Activated CD4-positive, alpha-beta memory T cell treated with anti-CD3 and anti-CD28 coated beads, Interleukin-2, amount 10 ng/mL, durations not matched to agents 7 days and 5 days (primary cell): ENCODE measurements around the gene HAAO. TPM values are rescaled to one million over a fixed set of nuclear protein-coding genes. Genes with fewer than 3 reads are reported as not detected.
A peak's percentile ranks its signal among the peaks of the same experiment; 100 is the strongest.

ENCODE experiments used
- CTCF ChIA-PET: fragments of 350-600 bp; sonication (Branson Sonifier 250); formaldehyde crosslinking; loops from one replicate; lab custom pipeline; 2021; ENCODE audit warnings: antibody characterized with exemption, inconsistent platforms; lab: Charles Lee
- POLR2A ChIA-PET: fragments of 350-600 bp; sonication (Branson Sonifier 250); formaldehyde crosslinking; loops from one replicate; lab custom pipeline; 2021; ENCODE audit warnings: antibody characterized with exemption; lab: Charles Lee
- DNase-seq: peaks from one replicate; pipeline ENCODE4 v3.0.0-alpha.2; 2020
- H3K27ac Mint-ChIP-seq: one replicate; pipeline ENCODE4 v1.8.0; 2021; ENCODE audit warnings: mild to moderate bottlenecking, mixed read lengths
- H3K27me3 Mint-ChIP-seq: one replicate; pipeline ENCODE4 v1.8.0; 2021; ENCODE audit warnings: mixed read lengths
- H3K36me3 Mint-ChIP-seq: one replicate; pipeline ENCODE4 v1.8.0; 2021; ENCODE audit warnings: low read depth, mixed read lengths
- H3K4me1 Mint-ChIP-seq: one replicate; pipeline ENCODE4 v1.8.0; 2021; ENCODE audit warnings: mixed read lengths
- H3K4me3 Mint-ChIP-seq: one replicate; pipeline ENCODE4 v1.8.0; 2021; ENCODE audit warnings: mild to moderate bottlenecking, mixed read lengths
- H3K9me3 Mint-ChIP-seq: one replicate; pipeline ENCODE4 v1.8.0; 2021; ENCODE audit warnings: mixed read lengths
- total RNA-seq, 2 experiments: library from RNA; stranded (reverse); gene quantifications; one replicate each; pipeline ENCODE4 v1.2.3, GENCODE V29; 2021

Gene HAAO
- total RNA-seq, 2 experiments from 2014 or later, result 0.18 to 0.28 TPM

GRCh38 chr2:42810121-42810970, 18.0 kb upstream of the HAAO start:
- POLR2A ChIA-PET, result interaction anchor here (0.6 to 3.8 kb wide), 36 partner anchors 9 to 1552 kb away, joined by 3 to 31 read pairs (median 3); partner anchors contain the start of genes CAMKMT, COX7A2L, HAAO and PLEKHH2
- Mint-ChIP-seq H3K4me1 (peaks cover 18% of the 10 kb centered on the region), H3K27me3 (peaks cover 7% of the 10 kb centered on the region), H3K4me3 (peak overlapping the region; percentile 93), H3K36me3 (peaks cover 5% of the 10 kb centered on the region), H3K27ac (peak overlapping the region; percentile 100), H3K9me3 (peaks cover 6% of the 10 kb centered on the region)
- peak; percentile 96 for DNase-seq
- CTCF ChIA-PET, result interaction anchor here (0.6 to 5.1 kb wide), 18 partner anchors 9 to 1551 kb away, joined by 3 to 34 read pairs (median 4); partner anchors contain the start of genes CAMKMT, HAAO and PREPL

- POLR2A ChIA-PET, result interaction anchor here (0.7 to 3.8 kb wide), 25 partner anchors 9 to 1552 kb away, joined by 3 to 31 read pairs (median 3); partner anchors contain the start of genes CAMKMT, COX7A2L, HAAO and PLEKHH2
- Mint-ChIP-seq H3K27ac (peak overlapping the region; percentile 65), H3K27me3 (peaks cover 10% of the 10 kb centered on the region), H3K9me3 (peaks cover 6% of the 10 kb centered on the region), H3K4me3 (peak overlapping the region; percentile 54), H3K4me1 (peaks cover 18% of the 10 kb centered on the region), H3K36me3 (peaks cover 5% of the 10 kb centered on the region)
- CTCF ChIA-PET, result interaction anchor here (1.0 to 5.1 kb wide), 9 partner anchors 9 to 796 kb away, joined by 3 to 34 read pairs (median 6); no protein-coding TSS in a partner anchor
- DNase-seq, result peak; percentile 75
Observed at GRCh38 chr2:42809819-42810120, 17.4 kb upstream of the HAAO start.

GRCh38 chr2:42809131-42809818, 16.9 kb upstream of the HAAO start:
- peaks cover 6% of the 10 kb centered on the region for H3K9me3 Mint-ChIP-seq
- peaks cover 5% of the 10 kb centered on the region for H3K36me3 Mint-ChIP-seq
- POLR2A ChIA-PET, result interaction anchor here (0.7 to 3.8 kb wide), 9 partner anchors 9 to 1552 kb away, joined by 3 to 31 read pairs (median 3); partner anchors contain the start of genes CAMKMT, HAAO, PLEKHH2 and PREPL
- CTCF ChIA-PET, result interaction anchor here (1.0 to 5.1 kb wide), 6 partner anchors 9 to 796 kb away, joined by 3 to 34 read pairs (median 3); no protein-coding TSS in a partner anchor
- peaks cover 18% of the 10 kb centered on the region for H3K4me1 Mint-ChIP-seq
- no peak for DNase-seq
- H3K4me3 Mint-ChIP-seq, result peak overlapping the region; percentile 62
- peaks cover 12% of the 10 kb centered on the region for H3K27me3 Mint-ChIP-seq
- peak overlapping the region; percentile 65 for H3K27ac Mint-ChIP-seq

GRCh38 chr2:42808301-42808700, 15.9 kb upstream of the HAAO start:
- peak; percentile 6 for DNase-seq
- H3K4me3 Mint-ChIP-seq, result peak overlapping the region; percentile 22
- no peaks in the 10 kb centered on the region for H3K9me3 Mint-ChIP-seq
- peaks cover 16% of the 10 kb centered on the region for H3K27me3 Mint-ChIP-seq
- CTCF ChIA-PET, result no interaction called here
- POLR2A ChIA-PET, result interaction anchor here (3.8 kb wide), 1 partner anchor 14 kb away, joined by 31 read pairs; the partner anchor contains the start of gene HAAO
- H3K4me1 Mint-ChIP-seq, result peaks cover 18% of the 10 kb centered on the region
- no peak overlapping the region for H3K27ac Mint-ChIP-seq
- peaks cover 3% of the 10 kb centered on the region for H3K36me3 Mint-ChIP-seq

- CTCF ChIA-PET, result no interaction called here
- H3K36me3 Mint-ChIP-seq, result no peaks in the 10 kb centered on the region
- no peaks in the 10 kb centered on the region for H3K9me3 Mint-ChIP-seq
- H3K4me3 Mint-ChIP-seq, result no peak overlapping the region
- peaks cover 15% of the 10 kb centered on the region for H3K4me1 Mint-ChIP-seq
- no peak overlapping the region for H3K27ac Mint-ChIP-seq
- POLR2A ChIA-PET, result no interaction called here
- H3K27me3 Mint-ChIP-seq, result peaks cover 26% of the 10 kb centered on the region
- no peak for DNase-seq
Observed at GRCh38 chr2:42806786-42807185, 14.4 kb upstream of the HAAO start.

- Mint-ChIP-seq H3K4me3 (no peak overlapping the region), H3K9me3 (no peaks in the 10 kb centered on the region)
- CTCF ChIA-PET, result no interaction called here
Observed at GRCh38 chr2:42804891-42805290, 12.5 kb upstream of the HAAO start.

GRCh38 chr2:42804338-42804737, 12.0 kb upstream of the HAAO start:
- no peak for DNase-seq
- POLR2A ChIA-PET, result no interaction called here
- H3K9me3 Mint-ChIP-seq, result no peaks in the 10 kb centered on the region
- no peak overlapping the region for H3K4me3 Mint-ChIP-seq
- H3K27ac Mint-ChIP-seq, result no peak overlapping the region
- H3K36me3 Mint-ChIP-seq, result no peaks in the 10 kb centered on the region
- H3K27me3 Mint-ChIP-seq, result peaks cover 29% of the 10 kb centered on the region
- CTCF ChIA-PET, result no interaction called here
- H3K4me1 Mint-ChIP-seq, result peaks cover 4% of the 10 kb centered on the region

More at GRCh38 chr2:42804891-42805290, 12.5 kb upstream of the HAAO start:
- Mint-ChIP-seq H3K27me3 (peaks cover 29% of the 10 kb centered on the region), H3K4me1 (peaks cover 4% of the 10 kb centered on the region), H3K36me3 (no peaks in the 10 kb centered on the region), H3K27ac (no peak overlapping the region)
- DNase-seq, result no peak
- POLR2A ChIA-PET, result no interaction called here

- no peaks in the 10 kb centered on the region for H3K4me1 Mint-ChIP-seq
- H3K27me3 Mint-ChIP-seq, result peaks cover 29% of the 10 kb centered on the region
- H3K4me3 Mint-ChIP-seq, result no peak overlapping the region
- CTCF ChIA-PET, result no interaction called here
- no peak for DNase-seq
- POLR2A ChIA-PET, result no interaction called here
- H3K27ac Mint-ChIP-seq, result no peak overlapping the region
- no peaks in the 10 kb centered on the region for H3K36me3 Mint-ChIP-seq
- H3K9me3 Mint-ChIP-seq, result no peaks in the 10 kb centered on the region
Observed at GRCh38 chr2:42802150-42802549, 9.8 kb upstream of the HAAO start.

GRCh38 chr2:42801381-42801780, 9.0 kb upstream of the HAAO start:
- no peaks in the 10 kb centered on the region for H3K9me3 Mint-ChIP-seq
- H3K4me1 Mint-ChIP-seq, result peaks cover 4% of the 10 kb centered on the region
- no peak overlapping the region for H3K4me3 Mint-ChIP-seq
- H3K36me3 Mint-ChIP-seq, result no peaks in the 10 kb centered on the region
- DNase-seq, result no peak
- H3K27ac Mint-ChIP-seq, result no peak overlapping the region
- peaks cover 27% of the 10 kb centered on the region for H3K27me3 Mint-ChIP-seq
- POLR2A ChIA-PET, result interaction anchor here (2.7 kb wide), 1 partner anchor 9 kb away, joined by 23 read pairs; no protein-coding TSS in a partner anchor
- CTCF ChIA-PET, result interaction anchor here (1.5 kb wide), 1 partner anchor 9 kb away, joined by 8 read pairs; no protein-coding TSS in a partner anchor

- ChIA-PET POLR2A (interaction anchor here (2.7 kb wide), 1 partner anchor 9 kb away, joined by 23 read pairs; no protein-coding TSS in a partner anchor), CTCF (interaction anchor here (1.5 kb wide), 1 partner anchor 9 kb away, joined by 8 read pairs; no protein-coding TSS in a partner anchor)
- no peaks in the 10 kb centered on the region for H3K36me3 Mint-ChIP-seq
- H3K4me3 Mint-ChIP-seq, result no peak overlapping the region
- peaks cover 5% of the 10 kb centered on the region for H3K4me1 Mint-ChIP-seq
- H3K27ac Mint-ChIP-seq, result no peak overlapping the region
- no peak for DNase-seq
- H3K27me3 Mint-ChIP-seq, result peaks cover 25% of the 10 kb centered on the region
- no peaks in the 10 kb centered on the region for H3K9me3 Mint-ChIP-seq
Observed at GRCh38 chr2:42800981-42801380, 8.6 kb upstream of the HAAO start.

- Mint-ChIP-seq H3K27ac (no peak overlapping the region), H3K27me3 (peaks cover 28% of the 10 kb centered on the region), H3K4me3 (no peak overlapping the region), H3K4me1 (peaks cover 9% of the 10 kb centered on the region), H3K9me3 (no peaks in the 10 kb centered on the region), H3K36me3 (no peaks in the 10 kb centered on the region)
- ChIA-PET CTCF (interaction anchor here (1.5 kb wide), 1 partner anchor 10 kb away, joined by 8 read pairs; no protein-coding TSS in a partner anchor), POLR2A (interaction anchor here (2.7 kb wide), 1 partner anchor 10 kb away, joined by 23 read pairs; no protein-coding TSS in a partner anchor)
- no peak for DNase-seq
Observed at GRCh38 chr2:42800461-42800962, 8.1 kb upstream of the HAAO start.

GRCh38 chr2:42799881-42800280, 7.5 kb upstream of the HAAO start:
- DNase-seq, result no peak
- Mint-ChIP-seq H3K27ac (no peak overlapping the region), H3K9me3 (no peaks in the 10 kb centered on the region), H3K4me1 (peaks cover 9% of the 10 kb centered on the region), H3K4me3 (no peak overlapping the region), H3K27me3 (peaks cover 28% of the 10 kb centered on the region), H3K36me3 (no peaks in the 10 kb centered on the region)
- CTCF ChIA-PET, result interaction anchor here (1.5 kb wide), 1 partner anchor 10 kb away, joined by 8 read pairs; no protein-coding TSS in a partner anchor
- POLR2A ChIA-PET, result interaction anchor here (2.7 kb wide), 1 partner anchor 10 kb away, joined by 23 read pairs; no protein-coding TSS in a partner anchor
